GM12874 (cell line): ENCODE results near the gene ENAM.

Source experiments
- CTCF ChIP-seq: IDR thresholded peaks from 2 replicates; pipeline ENCODE4 v1.5.1; 2011; ENCODE audit warnings: low read depth, mild to moderate bottlenecking, control low read depth, low read length, moderate library complexity; ENCODE audit not compliant: insufficient read depth

ENAM gene

DNA sequence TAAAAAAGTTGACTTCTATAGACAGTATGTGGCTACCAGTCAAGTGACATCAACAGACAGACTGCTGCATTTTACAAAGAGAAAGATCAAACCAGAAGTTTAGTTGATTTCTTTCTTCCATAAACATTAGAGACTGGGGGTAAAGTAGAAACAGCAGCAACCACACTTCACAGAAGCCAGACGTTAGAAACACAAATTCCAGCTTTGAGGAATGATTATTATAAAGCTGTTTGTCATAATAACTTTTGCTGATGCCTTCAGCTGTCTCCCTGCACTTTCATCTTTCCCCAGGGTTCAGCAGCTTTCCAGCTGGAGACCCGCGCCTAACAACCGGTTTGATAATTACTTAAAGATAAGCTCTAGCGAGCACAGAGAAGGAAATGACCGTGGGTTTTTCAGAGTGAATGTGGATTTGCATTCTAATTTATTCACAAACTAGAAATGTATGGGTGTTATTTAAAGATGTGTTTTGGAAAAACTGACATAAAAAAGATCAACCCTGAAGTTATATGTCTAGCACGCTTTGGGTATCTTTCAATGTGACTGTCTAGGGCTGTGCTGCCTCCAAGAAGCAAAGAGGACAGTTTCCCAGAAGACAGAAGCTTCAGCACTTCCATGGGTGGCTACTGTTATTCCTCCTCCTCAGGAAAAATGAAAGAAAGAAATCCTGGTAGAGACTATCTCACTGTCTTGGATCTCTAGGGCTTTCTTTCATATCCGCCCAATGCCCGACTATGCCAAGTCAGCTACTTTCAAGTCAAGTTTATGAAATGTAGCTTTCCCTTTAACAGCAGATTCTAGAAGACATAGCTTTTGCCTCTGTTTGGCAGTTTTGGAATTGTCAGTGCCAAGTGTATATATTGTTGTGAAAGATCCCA lies 15.0 kb upstream of the ENAM start:
- no peak for TF ChIP-seq CTCF

- no peak for TF ChIP-seq CTCF
Observed at GRCh38 chr4:70614184-70614555, 14.4 kb upstream of the ENAM start.

DNA sequence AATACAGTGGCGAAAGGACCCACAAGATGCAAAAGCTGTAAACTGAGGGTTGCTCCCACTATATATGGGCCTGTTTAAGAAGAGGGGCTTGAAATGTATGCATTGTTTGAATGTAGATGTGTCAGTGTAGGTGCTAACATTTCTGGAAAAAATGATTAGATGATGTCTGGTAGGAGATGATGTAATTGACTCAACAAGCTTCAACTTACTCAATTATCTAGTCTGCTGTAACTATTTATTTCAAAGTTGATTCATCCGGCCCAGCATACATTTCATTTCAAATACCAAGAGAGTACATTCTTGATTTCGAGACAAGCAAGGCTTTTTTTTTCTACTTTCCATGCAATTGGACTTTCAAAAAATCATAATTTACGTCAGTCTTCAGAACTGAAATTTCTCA lies 9.3 kb upstream of the ENAM start:
- no peak for TF ChIP-seq CTCF

DNA sequence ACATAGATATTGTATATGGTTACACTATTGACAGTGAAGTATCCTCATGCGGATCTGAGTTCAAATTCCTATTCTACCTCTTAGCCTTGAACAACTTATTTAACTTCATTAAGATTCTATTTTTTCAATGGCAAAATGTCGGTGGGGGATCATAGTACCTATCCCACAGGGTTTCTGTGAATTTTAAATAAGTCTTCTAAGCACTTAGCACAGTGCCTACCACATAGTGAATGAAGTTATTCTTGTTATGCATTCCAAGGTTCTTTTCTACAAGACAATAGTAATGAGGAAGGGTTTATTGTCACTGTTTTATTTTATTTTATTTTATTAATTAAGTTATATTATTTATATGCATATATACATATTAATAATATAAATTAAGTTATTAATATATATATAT lies 8.8 kb upstream of the ENAM start:
- TF ChIP-seq CTCF = no peak

- no peak for TF ChIP-seq CTCF
Observed at GRCh38 chr4:70623323-70623722, 5.2 kb upstream of the ENAM start.

GRCh38 chr4:70624226-70624793 lies 4.2 kb upstream of the ENAM start:
- TF ChIP-seq CTCF = no peak

DNA sequence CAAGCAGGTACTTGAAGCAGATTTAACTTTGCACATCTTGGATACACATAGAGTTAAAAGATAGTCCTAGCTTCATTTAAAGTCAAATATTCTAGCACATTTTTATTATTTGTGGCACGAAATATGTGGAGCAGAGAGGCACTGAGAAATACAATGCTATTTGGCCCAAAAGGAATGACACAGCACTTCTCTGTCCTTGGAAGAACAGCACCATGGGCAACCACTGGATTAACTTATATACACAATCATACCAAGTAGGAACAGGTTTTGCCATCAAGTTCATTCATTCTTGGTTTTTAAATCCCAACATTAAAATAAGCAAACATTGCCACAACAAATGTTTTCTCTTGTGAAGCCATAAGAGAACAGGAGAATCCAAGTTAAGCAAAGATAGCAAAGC lies 924 bp upstream of the ENAM start:
- no peak for TF ChIP-seq CTCF
